ENCODE measurements around the gene TNFAIP3.

The TNFAIP3 gene

GRCh38 chr6:137903274-137903932, 36.3 kb downstream of the TNFAIP3 start:
- H3K4me3 ChIP-seq (ENCODE audit: low read depth, low read length): no peak overlapping the region
- TF ChIP-seq, protein P1, sequence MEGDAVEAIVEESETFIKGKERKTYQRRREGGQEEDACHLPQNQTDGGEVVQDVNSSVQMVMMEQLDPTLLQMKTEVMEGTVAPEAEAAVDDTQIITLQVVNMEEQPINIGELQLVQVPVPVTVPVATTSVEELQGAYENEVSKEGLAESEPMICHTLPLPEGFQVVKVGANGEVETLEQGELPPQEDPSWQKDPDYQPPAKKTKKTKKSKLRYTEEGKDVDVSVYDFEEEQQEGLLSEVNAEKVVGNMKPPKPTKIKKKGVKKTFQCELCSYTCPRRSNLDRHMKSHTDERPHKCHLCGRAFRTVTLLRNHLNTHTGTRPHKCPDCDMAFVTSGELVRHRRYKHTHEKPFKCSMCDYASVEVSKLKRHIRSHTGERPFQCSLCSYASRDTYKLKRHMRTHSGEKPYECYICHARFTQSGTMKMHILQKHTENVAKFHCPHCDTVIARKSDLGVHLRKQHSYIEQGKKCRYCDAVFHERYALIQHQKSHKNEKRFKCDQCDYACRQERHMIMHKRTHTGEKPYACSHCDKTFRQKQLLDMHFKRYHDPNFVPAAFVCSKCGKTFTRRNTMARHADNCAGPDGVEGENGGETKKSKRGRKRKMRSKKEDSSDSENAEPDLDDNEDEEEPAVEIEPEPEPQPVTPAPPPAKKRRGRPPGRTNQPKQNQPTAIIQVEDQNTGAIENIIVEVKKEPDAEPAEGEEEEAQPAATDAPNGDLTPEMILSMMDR (IDR thresholded peaks at IDR 0.05; ENCODE audit: borderline replicate concordance, insufficient read depth, low read depth, low read length): no peak

GRCh38 chr6:137903933-137904821, 37.1 kb downstream of the TNFAIP3 start:
- TF ChIP-seq, protein P1 (IDR thresholded peaks at IDR 0.05; ENCODE audit: borderline replicate concordance, insufficient read depth, low read depth, low read length): no peak
- no peak overlapping the region for H3K4me3 ChIP-seq (ENCODE audit: low read depth, low read length)

- H3K4me3 ChIP-seq (ENCODE audit: low read depth, low read length): peak overlapping the region; percentile 1
- TF ChIP-seq, protein P1 (IDR thresholded peaks at IDR 0.05; ENCODE audit: borderline replicate concordance, insufficient read depth, low read depth, low read length): no peak
Measured at GRCh38 chr6:137904822-137905617, 38.0 kb downstream of the TNFAIP3 start.

DNA sequence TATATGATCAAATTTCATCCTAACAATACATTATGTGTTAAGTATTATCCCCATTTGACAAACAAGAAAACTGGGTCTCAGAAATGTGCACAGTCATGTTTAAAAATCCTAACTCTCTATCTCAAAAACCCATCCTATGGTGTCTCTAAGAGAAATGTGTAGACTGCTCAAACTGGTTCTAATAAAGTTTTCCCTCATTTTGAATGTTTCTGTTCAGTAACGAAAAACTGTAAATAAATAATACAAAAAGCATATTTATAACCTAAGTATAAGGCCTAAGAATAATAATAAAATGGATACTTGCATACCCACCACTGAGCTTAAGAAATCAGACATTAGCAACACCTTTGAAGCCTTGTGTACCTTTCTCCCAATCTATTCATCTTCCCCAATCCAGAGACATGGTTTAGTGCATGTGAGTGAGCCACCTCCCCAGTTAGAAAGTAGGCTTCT, 39.0 kb downstream of the TNFAIP3 start:
- TF ChIP-seq, protein P1 (IDR thresholded peaks at IDR 0.05; ENCODE audit: borderline replicate concordance, insufficient read depth, low read depth, low read length): no peak

DNA sequence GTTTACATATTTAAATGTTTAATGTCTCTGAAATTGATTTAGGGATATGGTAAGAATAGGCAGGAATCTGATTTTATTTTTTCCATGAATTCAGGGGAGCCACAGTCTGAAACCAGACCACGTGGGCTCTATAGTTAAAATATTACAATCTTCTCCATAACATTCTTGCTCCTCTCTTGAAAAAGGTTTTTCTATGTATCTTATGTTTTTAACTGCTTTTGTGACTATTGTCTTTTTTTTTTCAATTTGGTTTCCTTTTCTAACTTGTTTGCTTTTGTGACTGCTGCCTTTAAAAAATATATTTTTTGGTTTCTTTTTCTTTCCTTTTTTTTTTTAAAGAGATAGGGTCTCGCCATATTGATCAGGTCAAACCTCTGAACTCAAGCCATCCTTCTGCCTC, 40.1 kb downstream of the TNFAIP3 start:
- no peak overlapping the region for H3K4me3 ChIP-seq (ENCODE audit: low read depth, low read length)
- TF ChIP-seq, protein P1 (IDR thresholded peaks at IDR 0.05; ENCODE audit: borderline replicate concordance, insufficient read depth, low read depth, low read length): no peak

More for the DNA sequence above, 39.0 kb downstream of the TNFAIP3 start:
- H3K4me3 ChIP-seq (ENCODE audit: low read depth, low read length): no peak overlapping the region

GRCh38 chr6:137909533-137909932, 42.5 kb downstream of the TNFAIP3 start:
- TF ChIP-seq, protein P1 (IDR thresholded peaks at IDR 0.05; ENCODE audit: borderline replicate concordance, insufficient read depth, low read depth, low read length): no peak
- no peak overlapping the region for H3K4me3 ChIP-seq (ENCODE audit: low read depth, low read length)
